DMS53 treated with DMSO at 0.1 percent for 48 hours (cell line): ENCODE data around the gene THSD7A.
"Not testable (repeated sequence)": the region's sequence is repeated elsewhere in the genome, so short reads cannot be mapped to it uniquely, and the experiment has no call there.

Experiments used
- DNase-seq: peaks from one replicate; lab custom pipeline; 2025; ENCODE audit not compliant: unreplicated experiment; lab: John Stamatoyannopoulos, UW

The THSD7A gene

DNA sequence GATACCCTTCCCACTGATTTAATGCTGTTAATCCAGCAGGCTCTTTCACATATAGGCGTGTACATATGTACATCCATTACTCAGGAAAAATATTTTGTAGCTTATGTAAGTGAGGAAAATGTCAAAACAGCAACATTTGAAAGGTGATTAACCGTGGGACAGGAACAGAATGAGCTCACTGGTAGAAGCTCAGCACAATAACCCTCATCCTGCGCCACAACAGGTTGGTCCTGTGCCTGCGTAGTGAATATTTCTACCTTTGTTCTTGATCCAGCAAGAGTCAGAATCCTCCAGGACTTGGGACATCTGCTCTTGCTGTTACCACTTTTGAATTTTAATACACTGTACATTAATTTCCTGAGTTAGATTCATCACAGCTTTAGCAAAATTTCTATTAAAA lies 359.4 kb downstream of the THSD7A start:
- no peak for DNase-seq

DNA sequence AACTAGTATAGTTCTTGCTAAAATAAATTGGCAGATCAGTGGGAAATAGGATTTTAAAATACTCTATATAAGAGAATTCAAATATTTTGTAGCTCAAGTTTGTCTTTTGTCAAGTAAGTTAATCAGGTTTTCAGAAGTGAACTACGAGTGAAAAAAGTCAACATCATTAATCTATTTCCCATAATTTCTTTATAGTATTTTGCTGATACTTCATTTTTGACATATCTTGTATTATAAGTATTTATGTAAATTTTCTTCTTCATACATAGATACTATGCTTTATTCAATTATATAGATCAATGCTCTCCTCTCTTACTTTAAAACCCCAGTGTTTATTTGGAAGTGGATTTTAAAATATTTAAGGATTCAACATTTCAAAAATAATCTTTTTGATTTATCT lies 360.7 kb downstream of the THSD7A start:
- no peak for DNase-seq

DNA sequence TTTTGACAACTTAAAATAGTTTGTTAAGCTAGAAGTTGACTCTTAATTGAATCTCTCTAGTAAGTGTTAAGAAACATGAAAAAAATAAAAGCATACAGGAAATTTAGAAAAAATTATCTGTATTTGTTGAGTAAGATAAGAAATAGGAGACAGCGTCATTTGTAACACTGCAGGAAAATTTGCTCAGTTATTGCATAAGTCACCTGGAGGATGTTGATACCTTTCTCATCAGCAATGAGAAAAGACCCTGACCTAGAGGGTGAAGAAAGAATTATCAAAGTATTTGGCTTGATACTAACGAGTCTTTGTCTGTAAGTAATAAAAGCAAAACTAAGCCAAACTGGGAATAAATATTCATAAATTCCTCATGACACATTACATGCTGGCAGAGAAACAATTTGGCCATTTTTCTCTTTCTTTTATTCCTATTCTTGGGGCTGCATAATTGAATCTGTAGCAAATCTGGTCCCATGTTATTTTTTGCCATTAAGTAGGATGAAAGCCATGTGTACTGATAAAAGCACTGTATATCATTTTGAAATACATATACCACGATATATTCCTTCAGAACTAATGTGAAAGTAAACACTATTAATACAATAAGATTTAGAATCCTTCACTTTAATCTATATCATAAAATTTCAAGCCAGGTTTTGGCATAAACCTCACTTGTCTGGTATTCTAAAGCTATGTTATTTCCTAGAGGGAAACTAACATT lies 362.8 kb downstream of the THSD7A start:
- no peak for DNase-seq

DNA sequence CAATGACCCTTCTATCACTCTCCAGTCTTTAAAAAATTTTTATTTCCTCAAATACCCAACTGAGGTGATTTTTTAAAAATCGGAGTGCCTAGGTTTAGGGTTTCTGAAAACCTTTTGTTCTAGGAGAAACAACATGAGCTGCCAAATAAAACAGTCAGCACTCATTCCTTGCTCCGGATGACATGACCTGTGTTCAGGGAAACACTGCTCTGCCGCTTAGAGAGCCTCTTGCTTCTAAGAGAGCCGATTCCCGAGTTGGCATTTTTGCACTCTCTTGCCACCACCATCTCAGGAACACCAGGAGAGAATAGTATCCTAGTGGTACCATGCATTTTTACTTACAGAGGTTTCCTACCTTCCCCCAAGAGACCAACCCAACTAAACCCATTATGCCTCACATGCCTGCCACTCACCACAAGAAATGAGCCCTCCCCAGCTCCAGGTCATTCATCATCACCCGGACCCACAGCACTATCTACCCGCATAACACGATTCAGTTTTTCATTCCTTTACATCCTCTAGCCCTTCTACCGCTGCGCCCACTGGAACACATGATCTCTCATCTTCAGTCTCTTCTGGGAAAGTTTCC lies 365.4 kb downstream of the THSD7A start:
- DNase-seq = no peak

DNA sequence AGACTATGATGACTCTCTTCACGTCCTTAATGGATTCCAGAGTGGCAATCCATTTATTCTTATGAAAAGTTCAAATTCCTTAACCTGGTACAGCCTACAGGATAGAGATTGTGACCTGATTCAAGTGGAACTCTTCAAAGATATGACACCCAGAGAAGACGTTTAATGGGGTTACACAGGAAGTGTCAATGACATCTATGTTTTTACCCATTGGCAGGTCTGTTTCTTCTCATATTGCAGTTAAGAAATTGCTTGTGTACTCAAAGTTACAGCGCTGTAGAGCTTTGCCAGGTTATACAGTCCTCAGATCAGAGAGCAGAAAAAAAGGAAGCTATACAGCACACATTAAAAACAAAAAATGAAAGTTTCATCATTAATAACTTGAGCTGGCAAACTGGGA lies 367.4 kb downstream of the THSD7A start:
- DNase-seq = no peak

DNA sequence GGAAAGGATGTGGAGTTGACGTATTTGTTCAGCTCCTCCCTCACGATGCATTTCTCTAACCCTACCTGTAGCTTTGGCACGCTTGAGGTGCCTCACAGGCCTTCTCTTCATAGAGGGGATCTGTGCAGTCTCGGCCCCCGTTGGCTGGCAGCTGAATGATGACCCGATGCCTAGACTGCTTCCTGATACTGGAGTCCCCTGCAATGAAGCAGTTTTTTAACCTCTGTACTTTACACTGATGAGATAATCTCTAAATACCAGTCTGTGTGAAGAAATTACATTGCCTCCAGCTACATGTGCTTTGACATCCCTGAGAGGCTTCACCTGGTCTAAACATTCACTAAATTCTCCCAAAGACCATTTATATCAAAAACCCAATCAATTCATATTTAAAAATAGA lies 370.1 kb downstream of the THSD7A start:
- no peak for DNase-seq

DNA sequence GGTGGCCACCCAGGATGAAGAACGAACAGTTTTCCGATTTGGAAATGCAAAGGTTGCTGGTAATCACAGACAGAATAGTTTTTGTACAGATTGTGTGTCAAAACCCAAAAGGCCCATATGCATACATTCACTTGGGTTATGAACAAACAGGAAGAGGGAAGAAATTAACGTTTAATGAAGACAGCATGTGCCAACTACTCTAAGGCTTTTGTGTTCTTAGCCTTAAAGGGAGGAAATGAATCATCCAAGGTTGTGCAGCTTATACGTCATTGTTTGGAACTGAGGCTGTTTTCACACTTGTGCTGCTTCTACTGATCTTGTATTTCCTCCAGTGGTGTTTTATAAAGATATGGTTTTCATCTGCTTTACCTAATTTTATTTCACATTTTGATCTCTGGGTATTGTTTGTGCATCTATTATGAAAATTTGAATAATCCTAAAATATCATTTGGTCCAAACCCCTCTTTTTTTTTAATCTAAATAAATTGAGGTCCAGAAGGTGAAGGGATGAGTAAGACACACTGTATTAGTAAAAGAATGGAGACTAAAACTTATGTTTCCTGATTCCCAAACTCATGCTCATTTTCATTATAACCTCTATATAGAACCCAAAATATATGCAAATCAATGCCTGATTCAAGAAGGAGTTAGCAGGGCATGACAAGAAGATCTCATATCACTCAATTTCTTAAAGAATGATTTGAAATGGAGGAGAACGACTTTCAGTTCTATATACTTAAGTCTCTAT lies 373.1 kb downstream of the THSD7A start:
- peak; percentile 70 for DNase-seq

DNA sequence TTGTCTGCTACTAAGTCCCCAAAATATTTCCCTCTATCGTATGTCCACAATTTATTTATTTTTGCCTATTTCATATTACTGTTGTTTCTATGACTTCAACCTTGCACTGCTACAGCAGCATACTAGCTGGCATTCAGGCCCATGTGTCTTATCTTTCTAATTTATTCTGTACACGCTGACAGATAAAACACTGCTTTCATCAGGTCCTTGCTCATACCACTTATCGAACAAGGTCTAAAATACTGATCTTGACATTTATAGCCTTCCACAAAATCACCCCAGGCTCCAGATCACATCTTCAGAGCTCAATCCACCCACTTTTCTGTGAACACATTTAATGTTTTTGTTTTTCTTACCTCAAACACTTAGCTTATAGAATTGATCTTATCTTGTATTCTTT lies 374.6 kb downstream of the THSD7A start:
- no peak for DNase-seq

DNA sequence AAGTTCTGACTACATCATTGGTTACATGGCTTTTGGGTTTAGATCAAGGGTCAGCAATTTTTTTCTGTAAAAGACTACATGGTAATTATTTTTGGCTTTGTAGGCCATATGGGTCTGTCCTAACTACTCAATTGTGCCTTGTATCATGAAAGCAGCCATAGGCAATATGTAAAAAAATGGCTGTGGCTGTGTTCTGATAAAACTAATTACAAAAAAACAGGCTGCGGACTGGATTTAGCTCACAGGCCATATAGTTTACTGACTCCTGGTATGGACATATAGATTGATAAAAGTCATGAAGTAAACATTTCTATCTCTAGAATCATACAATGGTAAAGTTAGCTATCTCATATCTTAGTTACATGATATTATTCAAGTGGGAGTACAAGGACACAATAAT lies 375.4 kb downstream of the THSD7A start:
- no peak for DNase-seq

DNA sequence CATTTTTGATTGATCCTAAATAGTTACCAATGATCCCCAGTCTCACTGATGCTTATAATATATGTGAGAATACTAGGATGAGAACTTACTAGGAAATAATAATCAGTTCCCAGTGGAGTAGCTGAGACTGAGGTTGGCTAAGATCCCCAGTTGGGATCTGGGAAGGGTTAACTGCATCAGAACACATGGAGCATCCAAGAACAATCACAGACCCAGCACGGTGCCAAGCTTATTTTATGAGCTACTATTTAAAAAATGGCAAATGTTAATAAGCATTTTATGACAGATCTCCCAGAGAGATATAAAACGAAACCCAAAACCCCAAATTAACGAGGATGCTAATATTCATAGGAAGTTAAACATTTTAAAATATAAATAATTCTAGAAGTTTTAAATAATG lies 379.5 kb downstream of the THSD7A start:
- no peak for DNase-seq

DNA sequence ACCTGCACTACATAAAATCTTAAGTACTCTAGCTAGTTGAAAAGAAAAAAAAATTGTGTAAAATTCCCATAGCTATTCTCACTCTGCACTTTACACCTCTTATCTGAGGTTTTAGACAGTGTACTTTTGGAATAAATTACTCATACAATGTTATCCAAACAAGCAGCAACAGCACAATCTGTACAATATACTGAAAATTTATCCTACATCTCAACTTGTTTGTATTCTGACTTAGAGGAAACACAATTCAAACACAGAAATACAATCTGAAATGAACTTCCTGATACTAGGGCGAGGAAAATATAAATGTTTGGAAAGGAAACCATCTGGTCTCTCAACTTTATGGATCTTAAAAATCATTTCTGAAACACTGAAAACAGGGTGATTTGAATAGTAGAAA lies 381.7 kb downstream of the THSD7A start:
- peak; percentile 21 for DNase-seq

DNA sequence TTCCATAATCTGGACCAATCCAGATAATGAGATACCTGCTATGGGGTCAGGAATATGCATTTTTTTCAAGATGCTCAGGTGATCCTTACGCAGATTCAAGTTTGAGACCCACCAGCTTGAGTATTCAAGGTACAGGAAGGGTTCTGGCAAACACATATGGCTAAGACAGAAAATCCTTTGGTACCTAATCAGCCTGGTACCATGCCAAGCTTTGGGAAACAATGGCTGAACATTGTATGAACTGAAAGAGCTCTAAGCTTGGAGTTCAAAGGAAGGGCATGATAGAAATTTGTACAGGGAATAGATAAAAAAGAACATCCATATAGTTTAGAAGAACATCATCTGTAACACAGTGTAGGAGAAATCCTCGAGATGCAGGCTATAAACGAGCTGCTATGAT lies 382.7 kb downstream of the THSD7A start:
- DNase-seq = no peak

DNA sequence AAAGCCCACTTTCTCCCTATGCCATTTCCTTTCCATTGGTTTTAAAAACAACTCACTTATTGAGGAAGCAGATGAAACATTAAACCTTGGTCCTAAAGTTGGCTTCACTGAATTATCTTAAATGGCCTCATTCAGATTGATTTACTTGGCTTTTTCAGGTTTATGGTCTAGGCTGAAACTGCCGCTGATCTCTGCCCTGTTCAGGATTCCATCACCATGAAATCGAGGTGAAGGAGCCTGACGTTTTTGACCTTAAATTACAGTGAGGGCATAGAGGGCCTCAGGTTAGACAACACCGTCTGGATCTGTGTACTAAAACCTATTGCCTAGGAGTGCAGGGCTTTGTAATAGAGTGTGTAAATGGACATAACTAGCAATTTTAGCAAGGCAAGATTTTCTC lies 383.7 kb downstream of the THSD7A start:
- DNase-seq = no peak

DNA sequence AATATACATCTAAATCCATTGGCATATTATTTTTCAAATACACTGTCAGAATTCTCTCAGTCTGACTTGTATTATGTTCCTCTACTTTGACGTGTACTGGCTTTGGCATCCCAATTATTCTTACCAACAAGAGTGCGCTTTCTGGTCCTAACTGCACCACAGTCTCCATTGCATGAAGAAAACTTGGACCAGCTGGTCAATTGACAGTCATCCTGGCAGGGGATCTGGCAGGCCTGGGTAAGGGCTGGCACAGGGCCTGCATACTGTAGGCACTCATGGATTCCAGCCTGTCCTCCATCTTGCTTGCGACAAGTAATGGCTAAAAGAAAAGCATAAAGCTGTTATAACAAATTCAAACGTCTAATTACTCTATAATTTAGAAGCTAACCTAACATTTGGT lies 384.9 kb downstream of the THSD7A start:
- DNase-seq = no peak

DNA sequence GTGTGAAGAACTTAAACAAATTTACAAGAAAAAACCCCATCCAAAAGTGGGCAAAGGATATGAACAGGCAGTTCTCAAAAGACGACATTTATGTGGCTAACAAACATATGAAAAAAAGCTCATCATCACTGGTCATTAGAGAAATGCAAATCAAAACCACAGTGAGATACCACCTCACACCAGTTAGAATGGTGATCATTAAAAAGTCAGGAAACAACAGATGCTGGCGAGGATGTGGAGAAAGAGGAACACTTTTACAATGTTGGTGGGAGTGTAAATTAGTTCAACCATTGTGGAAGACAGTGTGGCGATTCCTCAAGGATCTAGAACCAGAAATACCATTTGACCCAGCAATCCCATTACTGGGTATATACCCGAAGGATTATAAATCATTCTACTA lies 388.1 kb downstream of the THSD7A start:
- DNase-seq = not testable (repeated sequence)

DNA sequence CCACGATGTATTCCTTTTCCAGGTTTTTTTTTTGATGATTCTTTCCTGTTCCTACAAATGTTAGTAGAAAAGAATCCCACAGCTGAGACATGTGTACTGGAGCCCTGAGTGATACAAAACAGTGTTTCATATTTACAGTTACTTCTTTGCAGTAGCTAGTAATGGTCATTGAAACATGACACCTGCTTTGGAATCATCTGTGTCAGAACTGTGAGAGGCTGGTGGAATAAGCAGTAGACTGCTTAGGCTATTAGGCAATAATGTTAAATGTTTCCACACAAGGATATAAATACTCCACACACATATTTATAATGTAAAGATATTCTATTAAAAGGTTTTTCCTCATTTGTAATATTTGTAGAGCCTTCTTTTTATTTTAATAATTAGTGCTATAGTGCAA lies 394.0 kb downstream of the THSD7A start:
- DNase-seq = peak; percentile 49

DNA sequence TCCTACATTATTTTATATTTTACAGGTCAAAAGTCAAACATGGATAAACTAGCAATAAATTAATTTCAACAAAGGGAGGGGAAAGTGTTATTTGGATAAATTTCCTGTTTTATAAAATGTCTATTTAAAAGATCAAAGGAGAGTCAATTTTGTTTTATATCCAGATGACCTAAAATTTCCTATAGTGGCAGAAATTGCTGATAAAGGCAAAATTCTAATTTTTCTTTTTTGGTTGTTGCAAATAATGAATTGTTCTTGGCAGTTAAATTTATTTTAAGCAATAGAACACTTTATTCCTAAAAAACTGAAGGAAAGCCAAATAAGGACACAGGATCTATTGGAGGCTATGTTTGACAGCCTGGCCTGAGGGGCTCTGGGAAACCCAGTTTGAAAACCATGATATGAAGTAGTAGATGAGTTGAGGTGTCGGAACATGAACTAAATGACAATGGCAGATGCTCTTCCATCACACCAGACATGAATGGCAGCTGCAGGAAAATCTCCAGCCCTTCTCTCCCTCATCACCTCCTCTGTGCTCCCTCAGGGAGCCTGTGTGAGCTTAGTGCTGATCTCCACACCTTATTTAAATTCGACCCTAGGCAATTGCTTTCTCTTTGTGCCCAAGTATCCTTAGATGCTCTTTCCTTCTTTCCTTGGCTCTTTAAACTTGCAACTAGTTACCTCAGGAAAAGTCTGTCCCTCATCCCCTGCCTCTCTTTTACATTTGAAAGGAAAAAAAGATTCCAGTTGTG lies 395.0 kb downstream of the THSD7A start:
- DNase-seq = no peak

DNA sequence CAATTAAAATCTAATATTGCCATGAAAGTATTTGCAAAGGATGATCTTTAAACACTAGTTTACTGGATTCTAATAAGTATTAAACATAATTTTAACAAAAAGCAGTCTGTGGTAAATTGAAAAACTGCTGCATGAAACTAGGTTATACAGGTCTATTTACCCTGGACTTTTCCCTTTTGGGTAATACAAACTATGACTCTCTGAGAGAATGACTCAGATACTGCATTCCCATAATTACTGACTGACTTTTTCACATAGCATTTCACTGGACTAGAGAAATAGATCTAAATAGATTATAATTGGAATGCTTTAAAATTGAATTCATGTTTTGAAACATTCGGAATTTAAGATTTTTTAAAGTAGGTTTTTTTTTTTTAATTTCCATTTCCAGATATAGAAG lies 395.7 kb downstream of the THSD7A start:
- no peak for DNase-seq

DNA sequence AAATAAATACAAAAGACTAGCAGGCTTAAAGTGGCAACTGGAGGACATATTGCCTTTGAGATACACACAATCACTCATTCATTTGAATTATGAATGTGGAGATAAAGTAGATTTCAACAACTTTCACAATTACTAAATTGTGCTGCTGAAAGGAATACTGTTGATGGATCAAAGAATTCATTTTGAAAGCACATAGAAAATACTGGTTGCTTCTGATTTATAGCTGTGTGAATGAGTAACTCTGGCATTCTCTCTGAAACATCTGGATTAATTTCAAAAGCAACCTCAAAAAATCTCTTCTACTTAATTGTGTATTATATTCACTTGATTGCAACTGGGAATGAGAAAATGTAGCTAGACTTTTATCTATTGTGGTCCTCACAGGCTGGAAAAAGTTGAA lies 397.6 kb downstream of the THSD7A start:
- no peak for DNase-seq

DNA sequence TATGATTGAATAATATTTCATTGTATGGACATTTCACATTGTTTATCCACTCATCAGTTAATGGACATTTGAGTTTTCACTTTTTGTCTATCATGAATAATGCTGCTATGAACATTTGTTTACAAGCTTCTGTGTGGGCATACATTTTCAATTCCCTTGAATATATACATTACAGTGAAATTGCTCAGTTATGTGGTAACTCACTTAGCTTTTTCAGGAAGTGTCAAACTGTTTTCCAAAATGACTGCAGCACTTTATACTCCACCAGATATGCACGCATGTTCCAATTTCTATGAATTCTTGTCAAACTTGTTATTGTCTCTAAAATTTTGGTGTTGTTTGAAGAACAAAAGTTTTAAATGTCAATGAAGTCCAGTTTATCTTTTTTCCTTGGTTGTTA lies 401.2 kb downstream of the THSD7A start:
- DNase-seq = no peak

DNA sequence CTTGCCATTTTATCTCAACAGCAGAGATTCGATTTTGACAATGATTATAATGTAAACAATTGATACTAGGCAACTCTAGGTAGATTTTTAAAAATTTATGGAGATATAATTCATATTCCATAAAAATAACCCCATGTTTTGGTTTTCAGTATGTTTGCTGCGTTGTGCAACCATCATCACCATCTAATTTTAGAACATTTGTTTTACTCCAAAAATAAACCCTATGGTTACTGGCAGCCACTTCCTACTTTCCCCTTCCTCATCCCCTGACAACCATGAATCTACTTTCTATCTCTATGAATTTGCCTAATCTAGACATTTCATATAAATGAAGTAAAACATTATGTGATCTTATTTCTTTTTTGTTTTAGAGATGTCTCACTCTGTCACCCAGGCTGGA lies 401.9 kb downstream of the THSD7A start:
- DNase-seq = no peak
